Hematopoietic multipotent progenitor cell treated with erythropoietin and hydrocortisone succinate and interleukin-3 and kit ligand, for 17 days (in vitro differentiated cells): ENCODE results near the gene TBC1D17.

Source experiments
- DNase-seq: peaks from one replicate; pipeline ENCODE4 v3.0.0-alpha.2; 2015; ENCODE audit warnings: low spot score

TBC1D17 gene

GRCh38 chr19:49861541-49862378 lies 15.7 kb upstream of the TBC1D17 start:
- DNase-seq, result no peak

GRCh38 chr19:49862391-49863253 lies 14.9 kb upstream of the TBC1D17 start:
- peak; percentile 35 for DNase-seq

GRCh38 chr19:49863254-49863934 lies 14.1 kb upstream of the TBC1D17 start:
- no peak for DNase-seq

GRCh38 chr19:49863935-49864320 lies 13.6 kb upstream of the TBC1D17 start:
- no peak for DNase-seq

- no peak for DNase-seq
These were observed 12.6 kb upstream of the TBC1D17 start for GRCh38 chr19:49864890-49865289.

- peak; percentile 84 for DNase-seq
These were observed 10.3 kb upstream of the TBC1D17 start, which contains the start of gene PNKP for GRCh38 chr19:49866933-49867782. TSS of gene PNKP (minus strand) at chr19:49867576. CDS start at chr19:49867204, 372 bp downstream.

GRCh38 chr19:49869009-49869483 lies 8.5 kb upstream of the TBC1D17 start:
- no peak for DNase-seq

- DNase-seq, result peak; percentile 99
These were observed 7.8 kb upstream of the TBC1D17 start for GRCh38 chr19:49869484-49870308.

GRCh38 chr19:49870309-49870901 lies 7.1 kb upstream of the TBC1D17 start:
- DNase-seq, result peak; percentile 55

GRCh38 chr19:49871349-49871985 lies 6.0 kb upstream of the TBC1D17 start:
- DNase-seq, result peak; percentile 29

- peak; percentile 62 for DNase-seq
These were observed 5.0 kb upstream of the TBC1D17 start for GRCh38 chr19:49872245-49873128.

- peak; percentile 28 for DNase-seq
These were observed 4.4 kb upstream of the TBC1D17 start for GRCh38 chr19:49873129-49873521.

- no peak for DNase-seq
These were observed 3.7 kb upstream of the TBC1D17 start for GRCh38 chr19:49873834-49874233.

- DNase-seq, result peak; percentile 50
These were observed 2.9 kb upstream of the TBC1D17 start for GRCh38 chr19:49874503-49875157.

GRCh38 chr19:49875177-49875576 lies 2.3 kb upstream of the TBC1D17 start:
- no peak for DNase-seq

- DNase-seq, result peak; percentile 86
These were observed 1.6 kb upstream of the TBC1D17 start for GRCh38 chr19:49875857-49876421.

- peak; percentile 99 for DNase-seq
These were observed 981 bp upstream of the TBC1D17 start for GRCh38 chr19:49876422-49877019.
